HG03108 (cell line): ENCODE data around the gene MARCHF10.
"Not testable (repeated sequence)": the region's sequence is repeated elsewhere in the genome, so short reads cannot be mapped to it uniquely, and the experiment has no call there.

Experiments used
- ATAC-seq: cut with Tn5 transposase; IDR thresholded peaks from one replicate; pipeline ENCODE4 v1.9.1; 2021; ENCODE audit warnings: moderate library complexity; ENCODE audit not compliant: unreplicated experiment

MARCHF10 gene

DNA sequence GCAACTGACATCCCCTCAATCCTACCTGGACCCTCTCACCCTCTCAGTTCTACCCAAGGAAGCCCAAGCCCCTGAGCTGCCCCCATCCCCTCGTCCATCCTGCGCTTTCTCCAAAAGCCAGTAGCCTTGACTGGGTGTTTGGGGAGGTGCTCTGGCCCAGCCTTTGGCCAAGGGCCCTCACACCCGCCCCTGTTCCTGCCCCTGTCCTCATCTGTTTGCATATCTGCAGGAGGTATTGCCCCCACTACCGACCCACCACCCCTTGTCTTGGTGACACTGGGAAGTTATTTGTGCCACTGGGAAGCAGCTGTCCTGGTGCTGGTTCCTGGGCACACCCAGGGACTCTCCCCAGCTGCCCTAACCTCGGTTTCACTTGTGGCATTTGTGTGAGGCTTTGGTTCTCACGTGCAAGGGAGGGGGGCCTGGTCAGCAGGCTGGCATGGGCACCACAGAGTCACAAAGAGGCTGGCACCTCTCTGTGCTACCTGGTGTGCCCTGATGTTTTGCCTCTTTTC, 105.3 kb downstream of the MARCHF10 start:
- no peak for ATAC-seq

- no peak for ATAC-seq
Measured at GRCh38 chr17:62701706-62702085, 106.4 kb downstream of the MARCHF10 start.

- ATAC-seq = no peak
Measured at GRCh38 chr17:62700964-62701705, 107.0 kb downstream of the MARCHF10 start.

- ATAC-seq = not testable (repeated sequence)
Measured at GRCh38 chr17:62698459-62698858, 109.7 kb downstream of the MARCHF10 start.

- ATAC-seq = no peak
Measured at GRCh38 chr17:62696726-62697490, 111.2 kb downstream of the MARCHF10 start.

GRCh38 chr17:62696256-62696655, 111.9 kb downstream of the MARCHF10 start:
- no peak for ATAC-seq

GRCh38 chr17:62695093-62695738, 112.9 kb downstream of the MARCHF10 start:
- ATAC-seq = not testable (repeated sequence)

GRCh38 chr17:62693616-62694409, 114.3 kb downstream of the MARCHF10 start:
- no peak for ATAC-seq

DNA sequence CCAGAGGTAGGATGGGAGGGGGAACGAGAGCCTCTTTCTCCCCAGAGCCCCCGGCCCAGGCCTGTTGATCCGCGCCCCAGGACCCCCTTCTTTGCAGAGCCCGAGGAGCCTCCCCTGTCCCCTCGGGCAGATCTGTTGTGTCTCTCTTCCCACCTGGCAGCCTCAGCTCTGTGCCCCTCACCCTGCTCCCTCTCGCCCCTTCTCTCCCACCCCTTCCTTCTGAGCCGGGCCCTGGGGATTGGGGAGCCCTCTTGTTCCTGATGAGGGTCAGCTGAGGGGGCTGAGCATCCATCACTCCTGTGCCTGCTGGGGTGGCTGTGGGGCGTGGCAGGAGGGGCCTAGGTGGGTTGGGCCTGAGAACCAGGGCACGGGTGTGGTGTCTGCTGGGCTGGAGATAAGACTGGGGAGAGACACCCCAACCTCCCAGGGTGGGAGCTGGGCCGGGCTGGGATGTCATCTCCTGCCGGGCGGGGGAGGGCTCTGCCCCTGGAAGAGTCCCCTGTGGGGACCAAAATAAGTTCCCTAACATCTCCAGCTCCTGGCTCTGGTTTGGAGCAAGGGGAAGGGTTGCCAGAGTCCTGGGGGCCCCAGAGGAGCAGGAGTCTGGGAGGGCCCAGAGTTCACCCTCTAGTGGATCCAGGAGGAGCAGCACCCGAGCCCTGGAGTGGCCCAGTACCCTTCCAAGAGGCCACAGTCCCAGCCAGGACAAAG, 115.2 kb downstream of the MARCHF10 start:
- no peak for ATAC-seq

- no peak for ATAC-seq
Measured at GRCh38 chr17:62692159-62692651, 115.9 kb downstream of the MARCHF10 start.

DNA sequence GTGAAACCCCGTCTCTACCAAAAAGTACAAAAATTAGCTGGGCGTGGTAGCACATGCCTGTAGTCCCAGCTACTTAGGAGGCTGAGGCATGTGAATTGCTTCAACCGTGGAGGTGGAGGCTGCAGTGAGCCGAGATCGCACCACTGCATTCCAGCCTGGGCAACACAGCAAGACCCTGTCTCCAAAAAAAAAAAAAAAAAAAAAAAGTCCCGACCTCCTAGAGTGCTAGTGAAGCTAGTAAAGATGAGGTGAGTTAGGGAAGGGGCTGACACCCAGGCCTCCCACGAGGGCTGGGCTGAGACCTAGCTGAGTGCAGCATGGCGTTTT, 116.6 kb downstream of the MARCHF10 start:
- ATAC-seq = not testable (repeated sequence)

GRCh38 chr17:62690168-62690897, 117.8 kb downstream of the MARCHF10 start:
- no peak for ATAC-seq

- ATAC-seq = no peak
Measured at GRCh38 chr17:62689441-62690167, 118.5 kb downstream of the MARCHF10 start.

GRCh38 chr17:62688398-62689160, 119.5 kb downstream of the MARCHF10 start:
- no peak for ATAC-seq

GRCh38 chr17:62687997-62688396, 120.1 kb downstream of the MARCHF10 start:
- no peak for ATAC-seq

GRCh38 chr17:62684179-62684578, 123.9 kb downstream of the MARCHF10 start:
- ATAC-seq = no peak

GRCh38 chr17:62681939-62682381, 126.2 kb downstream of the MARCHF10 start:
- no peak for ATAC-seq
